ENCODE measurements around the gene FBXL7.

FBXL7 gene

DNA sequence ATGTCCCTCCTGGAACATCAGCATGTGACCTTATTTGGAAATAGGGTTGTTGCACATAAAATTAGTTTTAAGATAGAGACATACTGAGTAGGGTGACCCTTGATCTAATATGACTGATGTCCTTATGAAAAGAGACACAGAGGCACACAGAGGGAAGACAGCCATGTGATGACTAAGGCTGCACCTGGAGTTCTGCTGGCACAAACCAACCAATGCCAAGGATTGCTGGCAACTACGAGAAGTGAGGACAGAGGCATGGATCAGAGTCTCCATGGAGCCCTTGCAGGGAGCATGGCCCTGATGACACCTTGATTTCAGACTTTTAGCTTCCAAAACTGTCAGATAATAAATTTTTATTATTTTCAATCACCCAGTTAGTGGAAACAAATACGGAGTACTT is 101.9 kb downstream of the FBXL7 start:
- no peak overlapping the region for H3K4me3 ChIP-seq (ENCODE audit: low read depth in 1 of 2, low read length in 2 of 2)
- no peaks in the 10 kb centered on the region for H3K4me1 ChIP-seq (ENCODE audit: insufficient read depth, low read length)

DNA sequence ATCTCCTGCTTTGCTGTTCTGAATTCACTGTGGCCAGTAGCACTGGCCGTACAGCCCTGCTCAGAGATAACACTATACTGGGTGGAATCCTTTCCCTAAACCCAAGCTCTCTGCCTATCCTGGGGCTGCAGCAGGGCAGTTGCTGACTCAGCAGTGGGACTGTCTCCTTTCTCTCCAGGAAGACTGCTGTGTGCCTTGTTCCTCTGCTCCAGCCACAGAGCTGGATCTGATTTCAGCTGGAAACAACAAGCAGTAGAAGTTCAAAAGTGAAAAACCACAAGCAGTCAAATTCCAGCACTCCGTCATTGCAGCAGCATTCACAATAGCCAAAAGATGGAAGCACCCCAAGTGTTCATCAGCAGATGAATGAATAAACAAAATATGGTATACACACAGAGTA is 105.0 kb downstream of the FBXL7 start:
- Histone ChIP-seq H3K36me3 (ENCODE audit: insufficient read depth, low read length) (no peaks in the 10 kb centered on the region), H3K9me3 (ENCODE audit: low read length) (no peaks in the 10 kb centered on the region), H3K27ac (ENCODE audit: low read depth, low read length) (no peak overlapping the region), H3K27me3 (ENCODE audit: control insufficient read depth in 1 of 2, insufficient read depth in 2 of 2, low read length in 2 of 2) (no peaks in the 10 kb centered on the region), H3K4me1 (ENCODE audit: insufficient read depth, low read length) (no peaks in the 10 kb centered on the region), H3K9ac (ENCODE audit: low read length) (no peak overlapping the region), H3K4me3 (ENCODE audit: low read depth in 1 of 2, low read length in 2 of 2) (no peak overlapping the region)

More for the DNA sequence above, 101.9 kb downstream of the FBXL7 start:
- H3K36me3 ChIP-seq (ENCODE audit: insufficient read depth, low read length): no peaks in the 10 kb centered on the region
- H3K9ac ChIP-seq (ENCODE audit: low read length): no peak overlapping the region
- no peaks in the 10 kb centered on the region for H3K27me3 ChIP-seq (ENCODE audit: control insufficient read depth in 1 of 2, insufficient read depth in 2 of 2, low read length in 2 of 2)
- H3K27ac ChIP-seq (ENCODE audit: low read depth, low read length): no peak overlapping the region
- H3K9me3 ChIP-seq (ENCODE audit: low read length): no peaks in the 10 kb centered on the region

DNA sequence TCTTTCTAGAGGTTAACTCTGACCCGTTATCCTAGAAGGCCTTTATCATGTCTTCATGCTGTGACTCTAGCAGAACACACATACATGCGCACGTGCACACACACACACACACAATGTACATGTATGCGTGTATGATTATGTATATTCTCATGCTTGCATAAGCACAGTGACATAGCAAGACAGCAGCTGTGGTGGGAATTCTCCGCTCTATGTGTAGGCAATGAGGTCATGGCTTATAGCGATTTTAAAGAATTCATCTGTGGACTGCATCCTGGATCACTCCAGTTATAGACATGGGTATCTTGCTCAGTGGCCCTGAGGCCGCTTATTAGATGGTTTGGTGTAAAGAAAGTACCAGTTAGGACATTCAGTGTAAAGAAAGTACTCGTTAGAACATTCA is 106.2 kb downstream of the FBXL7 start:
- Histone ChIP-seq H3K27ac (ENCODE audit: low read depth, low read length) (no peak overlapping the region), H3K9ac (ENCODE audit: low read length) (no peak overlapping the region), H3K4me1 (ENCODE audit: insufficient read depth, low read length) (no peaks in the 10 kb centered on the region), H3K27me3 (ENCODE audit: control insufficient read depth in 1 of 2, insufficient read depth in 2 of 2, low read length in 2 of 2) (no peaks in the 10 kb centered on the region), H3K9me3 (ENCODE audit: low read length) (no peaks in the 10 kb centered on the region), H3K4me3 (ENCODE audit: low read depth in 1 of 2, low read length in 2 of 2) (no peak overlapping the region), H3K36me3 (ENCODE audit: insufficient read depth, low read length) (no peaks in the 10 kb centered on the region)

DNA sequence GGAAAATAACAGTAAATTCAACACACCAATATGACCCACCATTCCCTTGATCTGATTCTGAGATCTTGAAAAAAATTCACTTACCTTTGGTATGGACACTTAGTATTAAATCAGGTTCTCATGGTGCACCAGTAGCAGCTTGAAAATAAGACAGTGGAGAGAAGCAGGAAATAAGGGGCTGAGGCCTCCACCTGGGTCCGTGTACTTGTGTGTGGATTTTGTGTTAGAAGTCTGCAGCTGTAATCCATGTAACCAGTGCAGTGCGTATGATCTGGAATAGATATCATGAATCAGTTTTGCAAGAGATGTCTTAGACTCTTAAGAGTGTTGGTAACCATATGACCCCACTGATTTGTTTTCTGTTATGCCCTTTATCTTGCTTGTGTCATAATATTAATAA is 107.1 kb downstream of the FBXL7 start:
- H3K9ac ChIP-seq (ENCODE audit: low read length): no peak overlapping the region
- H3K27ac ChIP-seq (ENCODE audit: low read depth, low read length): no peak overlapping the region
- no peak overlapping the region for H3K4me3 ChIP-seq (ENCODE audit: low read depth in 1 of 2, low read length in 2 of 2)
- no peaks in the 10 kb centered on the region for H3K4me1 ChIP-seq (ENCODE audit: insufficient read depth, low read length)
- no peaks in the 10 kb centered on the region for H3K9me3 ChIP-seq (ENCODE audit: low read length)
- H3K27me3 ChIP-seq (ENCODE audit: control insufficient read depth in 1 of 2, insufficient read depth in 2 of 2, low read length in 2 of 2): no peaks in the 10 kb centered on the region
- H3K36me3 ChIP-seq (ENCODE audit: insufficient read depth, low read length): no peaks in the 10 kb centered on the region

DNA sequence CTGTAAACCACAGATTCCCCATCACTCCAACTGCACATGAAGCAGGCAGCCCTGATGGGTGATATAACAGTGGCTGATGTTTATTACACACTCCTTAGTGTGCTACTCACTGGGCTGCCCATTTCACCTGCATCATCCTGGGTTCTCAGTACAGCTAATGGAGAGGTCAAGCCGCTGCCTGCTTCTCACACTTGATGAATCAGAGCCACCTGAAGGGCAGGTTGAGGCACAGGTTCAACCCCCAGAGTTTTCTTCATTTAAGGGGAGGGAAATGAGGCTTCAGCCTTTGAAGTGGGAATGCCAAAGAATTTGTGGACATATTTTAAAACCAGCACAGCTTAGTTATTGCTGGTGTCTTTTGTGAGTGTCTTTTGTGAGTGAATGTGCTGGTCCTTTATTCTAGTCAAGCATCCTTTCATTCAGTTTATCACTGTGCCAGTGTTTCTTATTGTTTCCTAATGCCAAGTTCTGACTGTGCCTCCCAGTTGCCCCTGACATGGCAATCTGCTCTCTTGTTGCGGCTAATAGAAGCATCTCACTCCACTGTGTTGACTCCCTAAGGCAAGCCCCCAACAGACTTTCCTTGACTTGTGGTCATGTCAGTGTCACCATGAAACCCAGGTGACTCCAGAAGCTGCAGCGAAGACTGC is 109.2 kb downstream of the FBXL7 start:
- no peaks in the 10 kb centered on the region for H3K36me3 ChIP-seq (ENCODE audit: insufficient read depth, low read length)
- no peaks in the 10 kb centered on the region for H3K27me3 ChIP-seq (ENCODE audit: control insufficient read depth in 1 of 2, insufficient read depth in 2 of 2, low read length in 2 of 2)
- H3K27ac ChIP-seq (ENCODE audit: low read depth, low read length): no peak overlapping the region
- no peak overlapping the region for H3K4me3 ChIP-seq (ENCODE audit: low read depth in 1 of 2, low read length in 2 of 2)
- H3K4me1 ChIP-seq (ENCODE audit: insufficient read depth, low read length): peaks cover 7% of the 10 kb centered on the region
- H3K9me3 ChIP-seq (ENCODE audit: low read length): no peaks in the 10 kb centered on the region
- no peak overlapping the region for H3K9ac ChIP-seq (ENCODE audit: low read length)

DNA sequence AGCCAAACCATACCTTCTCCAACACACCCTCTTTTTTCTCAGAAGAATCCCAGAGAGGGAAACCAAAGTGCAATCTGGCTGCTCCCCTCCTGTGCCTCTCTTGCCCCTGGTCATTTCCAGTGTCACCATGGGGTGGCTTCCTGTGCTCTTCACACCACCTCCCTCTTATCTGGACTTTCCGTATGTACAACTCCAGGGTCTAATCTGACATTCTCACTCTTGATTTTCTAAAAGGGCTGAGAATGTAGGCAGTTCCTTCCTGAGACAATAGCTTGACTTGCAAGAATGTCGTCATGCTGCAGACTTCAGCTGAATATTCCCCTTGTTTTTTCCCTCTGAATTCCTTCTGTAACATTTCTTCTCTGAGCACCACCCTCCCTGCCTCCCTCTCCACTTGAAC is 110.2 kb downstream of the FBXL7 start:
- H3K27ac ChIP-seq (ENCODE audit: low read depth, low read length): no peak overlapping the region
- no peak overlapping the region for H3K4me3 ChIP-seq (ENCODE audit: low read depth in 1 of 2, low read length in 2 of 2)
- no peaks in the 10 kb centered on the region for H3K9me3 ChIP-seq (ENCODE audit: low read length)
- no peak overlapping the region for H3K9ac ChIP-seq (ENCODE audit: low read length)
- peaks cover 7% of the 10 kb centered on the region for H3K4me1 ChIP-seq (ENCODE audit: insufficient read depth, low read length)
- no peaks in the 10 kb centered on the region for H3K36me3 ChIP-seq (ENCODE audit: insufficient read depth, low read length)
- no peaks in the 10 kb centered on the region for H3K27me3 ChIP-seq (ENCODE audit: control insufficient read depth in 1 of 2, insufficient read depth in 2 of 2, low read length in 2 of 2)

DNA sequence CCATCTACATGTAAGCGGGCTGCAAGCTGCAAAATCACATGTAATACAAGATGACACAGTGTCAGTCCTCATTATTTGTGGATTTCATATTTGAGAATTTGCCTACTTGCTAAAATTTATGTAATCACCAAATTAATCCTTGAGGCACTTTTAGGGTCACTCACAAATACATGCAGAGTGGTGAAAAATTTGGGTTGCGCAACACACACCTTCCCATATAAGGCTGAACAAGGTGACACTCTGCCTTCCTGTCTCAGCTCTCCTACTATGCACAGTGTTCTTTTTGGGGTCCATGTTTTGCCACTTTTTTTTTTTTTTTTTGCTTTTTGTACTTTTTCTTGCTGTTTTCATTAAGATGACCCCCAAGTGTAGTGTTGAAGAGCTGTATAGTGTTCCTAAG is 111.0 kb downstream of the FBXL7 start:
- Histone ChIP-seq H3K27me3 (ENCODE audit: control insufficient read depth in 1 of 2, insufficient read depth in 2 of 2, low read length in 2 of 2) (no peaks in the 10 kb centered on the region), H3K9ac (ENCODE audit: low read length) (no peak overlapping the region), H3K27ac (ENCODE audit: low read depth, low read length) (no peak overlapping the region), H3K9me3 (ENCODE audit: low read length) (no peaks in the 10 kb centered on the region), H3K4me3 (ENCODE audit: low read depth in 1 of 2, low read length in 2 of 2) (no peak overlapping the region), H3K4me1 (ENCODE audit: insufficient read depth, low read length) (peaks cover 7% of the 10 kb centered on the region), H3K36me3 (ENCODE audit: insufficient read depth, low read length) (no peaks in the 10 kb centered on the region)

DNA sequence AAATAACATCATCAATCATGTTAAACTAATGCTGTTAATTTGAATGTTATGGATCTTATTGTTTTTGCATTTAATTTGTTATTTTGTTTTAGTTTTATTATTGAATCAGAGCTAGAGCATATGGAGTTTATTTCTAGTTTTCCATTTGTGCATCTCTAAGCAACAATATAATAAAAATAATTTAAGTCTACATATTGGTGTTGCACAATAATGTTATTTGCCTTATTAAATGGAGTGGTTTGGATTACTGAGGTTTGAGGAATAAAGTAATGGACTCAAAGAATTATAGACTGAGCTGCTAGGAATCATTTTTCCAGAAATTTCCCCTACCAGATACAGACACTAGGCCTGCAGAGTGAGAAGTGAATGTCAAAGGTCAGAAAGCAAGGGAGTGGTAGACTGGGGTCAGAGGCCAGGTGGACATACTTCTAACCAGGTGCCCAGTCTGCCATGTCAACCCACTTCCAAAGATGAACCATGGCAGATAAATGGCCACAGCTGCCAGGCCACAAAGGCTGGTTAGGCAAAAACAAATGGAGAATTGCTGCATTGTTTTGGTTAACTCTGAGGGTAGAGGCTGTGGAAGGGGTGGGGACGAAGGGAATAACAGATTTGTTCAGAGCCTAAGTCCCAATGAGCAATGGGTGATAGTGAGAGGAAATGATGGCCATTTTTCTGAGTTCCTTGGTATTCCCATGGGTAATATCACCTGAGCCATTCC is 113.1 kb downstream of the FBXL7 start:
- no peak overlapping the region for H3K27ac ChIP-seq (ENCODE audit: low read depth, low read length)

DNA sequence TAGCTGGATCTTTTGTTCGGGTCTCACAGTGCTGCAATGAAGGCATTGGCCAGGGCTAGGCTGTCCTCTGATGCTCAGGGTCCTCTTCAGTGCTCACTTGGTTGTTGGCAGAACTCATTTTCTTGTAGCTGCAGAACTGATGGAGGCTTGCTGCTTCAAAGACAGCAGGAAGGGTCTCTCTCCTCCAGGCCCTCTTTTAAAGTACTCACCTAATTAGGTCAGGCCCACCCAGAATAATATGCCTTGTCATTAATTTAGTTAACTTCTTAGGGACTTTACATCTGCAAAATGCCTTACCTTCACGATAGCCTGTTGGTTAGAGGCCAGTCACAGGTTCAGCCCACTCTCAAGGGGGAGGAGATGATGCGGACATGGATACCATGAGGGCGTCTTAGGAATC is 114.7 kb downstream of the FBXL7 start:
- no peaks in the 10 kb centered on the region for H3K36me3 ChIP-seq (ENCODE audit: insufficient read depth, low read length)
- no peak overlapping the region for H3K27ac ChIP-seq (ENCODE audit: low read depth, low read length)
- no peaks in the 10 kb centered on the region for H3K27me3 ChIP-seq (ENCODE audit: control insufficient read depth in 1 of 2, insufficient read depth in 2 of 2, low read length in 2 of 2)
- peaks cover 7% of the 10 kb centered on the region for H3K4me1 ChIP-seq (ENCODE audit: insufficient read depth, low read length)
- H3K9me3 ChIP-seq (ENCODE audit: low read length): no peaks in the 10 kb centered on the region
- H3K4me3 ChIP-seq (ENCODE audit: low read depth in 1 of 2, low read length in 2 of 2): no peak overlapping the region
- H3K9ac ChIP-seq (ENCODE audit: low read length): no peak overlapping the region

More for the DNA sequence above, 113.1 kb downstream of the FBXL7 start:
- Histone ChIP-seq H3K4me3 (ENCODE audit: low read depth in 1 of 2, low read length in 2 of 2) (no peak overlapping the region), H3K9me3 (ENCODE audit: low read length) (no peaks in the 10 kb centered on the region), H3K27me3 (ENCODE audit: control insufficient read depth in 1 of 2, insufficient read depth in 2 of 2, low read length in 2 of 2) (no peaks in the 10 kb centered on the region), H3K9ac (ENCODE audit: low read length) (no peak overlapping the region), H3K4me1 (ENCODE audit: insufficient read depth, low read length) (peaks cover 7% of the 10 kb centered on the region), H3K36me3 (ENCODE audit: insufficient read depth, low read length) (no peaks in the 10 kb centered on the region)

DNA sequence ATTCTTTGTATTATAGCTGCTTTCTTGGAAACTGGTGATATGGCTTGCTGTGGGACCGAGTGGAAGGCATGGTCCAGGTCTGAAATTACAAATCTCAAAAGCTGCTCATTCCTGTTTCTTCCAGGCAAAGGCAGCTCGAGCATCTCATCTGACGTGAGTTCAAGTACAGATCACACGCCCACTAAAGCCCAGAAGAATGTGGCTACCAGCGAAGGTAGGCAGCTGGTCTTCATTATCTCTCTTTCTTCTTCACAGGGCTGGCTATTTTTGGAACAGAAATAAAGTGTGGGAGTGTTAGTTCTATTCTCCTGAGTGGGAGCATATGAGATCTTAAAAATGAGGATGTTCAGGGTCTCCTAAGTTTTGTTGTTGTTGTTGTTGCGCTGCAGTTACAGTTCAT is 115.9 kb downstream of the FBXL7 start:
- H3K27ac ChIP-seq (ENCODE audit: low read depth, low read length): no peak overlapping the region
- no peak overlapping the region for H3K4me3 ChIP-seq (ENCODE audit: low read depth in 1 of 2, low read length in 2 of 2)
- H3K4me1 ChIP-seq (ENCODE audit: insufficient read depth, low read length): peaks cover 7% of the 10 kb centered on the region
- no peaks in the 10 kb centered on the region for H3K27me3 ChIP-seq (ENCODE audit: control insufficient read depth in 1 of 2, insufficient read depth in 2 of 2, low read length in 2 of 2)
- H3K36me3 ChIP-seq (ENCODE audit: insufficient read depth, low read length): no peaks in the 10 kb centered on the region
- no peak overlapping the region for H3K9ac ChIP-seq (ENCODE audit: low read length)
- H3K9me3 ChIP-seq (ENCODE audit: low read length): no peaks in the 10 kb centered on the region

DNA sequence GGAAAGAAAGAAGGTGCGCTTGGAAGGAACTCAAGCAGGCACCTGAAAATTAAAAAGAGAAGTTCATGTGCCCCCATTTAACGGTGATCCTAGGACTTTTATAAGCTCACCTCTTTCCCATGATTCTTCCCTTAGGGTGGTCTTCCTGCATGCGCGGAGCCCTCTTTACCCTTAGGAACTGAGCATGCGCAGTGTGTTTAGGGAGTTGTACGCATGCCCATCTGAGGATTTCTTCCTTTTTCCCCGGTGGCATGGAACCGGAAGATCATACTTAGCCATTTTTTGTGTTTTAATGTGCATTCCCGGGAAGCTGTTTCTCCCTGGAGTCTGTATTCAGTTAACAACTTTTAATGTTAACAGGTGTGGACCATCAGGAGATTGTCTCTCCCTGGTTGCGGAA is 119.0 kb downstream of the FBXL7 start:
- Histone ChIP-seq H3K9me3 (ENCODE audit: low read length) (no peaks in the 10 kb centered on the region), H3K27ac (ENCODE audit: low read depth, low read length) (no peak overlapping the region), H3K9ac (ENCODE audit: low read length) (no peak overlapping the region), H3K4me1 (ENCODE audit: insufficient read depth, low read length) (no peaks in the 10 kb centered on the region), H3K4me3 (ENCODE audit: low read depth in 1 of 2, low read length in 2 of 2) (no peak overlapping the region), H3K27me3 (ENCODE audit: control insufficient read depth in 1 of 2, insufficient read depth in 2 of 2, low read length in 2 of 2) (no peaks in the 10 kb centered on the region), H3K36me3 (ENCODE audit: insufficient read depth, low read length) (no peaks in the 10 kb centered on the region)

DNA sequence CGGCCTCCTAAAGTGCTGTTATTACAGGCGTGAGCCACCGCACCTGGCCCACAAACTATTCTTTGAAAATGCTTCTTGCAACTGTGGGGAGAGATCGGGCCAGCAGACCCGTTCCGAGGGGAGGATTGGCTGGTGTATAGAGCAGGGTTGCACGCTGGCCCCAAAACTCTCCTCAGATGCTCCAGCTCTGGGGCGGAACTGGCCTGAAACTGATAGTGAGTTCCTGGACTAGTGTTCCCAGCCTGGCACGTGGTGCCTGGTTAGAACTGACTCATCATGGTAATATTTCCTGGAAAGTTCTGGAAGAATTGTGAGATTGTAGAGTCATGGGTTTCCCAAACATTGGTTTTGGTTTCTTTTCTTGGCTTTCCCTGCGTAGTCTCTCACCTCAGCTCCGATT is 120.5 kb downstream of the FBXL7 start:
- Histone ChIP-seq H3K27ac (ENCODE audit: low read depth, low read length) (no peak overlapping the region), H3K9me3 (ENCODE audit: low read length) (no peaks in the 10 kb centered on the region), H3K9ac (ENCODE audit: low read length) (no peak overlapping the region), H3K4me3 (ENCODE audit: low read depth in 1 of 2, low read length in 2 of 2) (no peak overlapping the region), H3K27me3 (ENCODE audit: control insufficient read depth in 1 of 2, insufficient read depth in 2 of 2, low read length in 2 of 2) (no peaks in the 10 kb centered on the region), H3K4me1 (ENCODE audit: insufficient read depth, low read length) (peaks cover 3% of the 10 kb centered on the region), H3K36me3 (ENCODE audit: insufficient read depth, low read length) (no peaks in the 10 kb centered on the region)
